SU-DHL-6 (cell line): ENCODE results near the gene SOS1.

ENCODE experiments used
- EZH2phosphoT487 ChIP-seq: fragments of 200-600 bp; sonication (generic), shearing (Covaris generic); conservative IDR thresholded peaks from 2 replicates; pipeline ENCODE4 v1.6.1; 2018; ENCODE audit warnings: mild to moderate bottlenecking, antibody characterized with exemption, low read length, moderate library complexity, mixed read lengths
- TF ChIP-seq, protein P1 (sequence below): fragments of 200-600 bp; sonication (generic); IDR thresholded peaks from one replicate; pipeline ENCODE4 v1.5.1; 2017; ENCODE audit warnings: antibody characterized with exemption, mild to moderate bottlenecking, low read length, moderate library complexity; ENCODE audit not compliant: insufficient read depth, poor library complexity, severe bottlenecking

DNA sequence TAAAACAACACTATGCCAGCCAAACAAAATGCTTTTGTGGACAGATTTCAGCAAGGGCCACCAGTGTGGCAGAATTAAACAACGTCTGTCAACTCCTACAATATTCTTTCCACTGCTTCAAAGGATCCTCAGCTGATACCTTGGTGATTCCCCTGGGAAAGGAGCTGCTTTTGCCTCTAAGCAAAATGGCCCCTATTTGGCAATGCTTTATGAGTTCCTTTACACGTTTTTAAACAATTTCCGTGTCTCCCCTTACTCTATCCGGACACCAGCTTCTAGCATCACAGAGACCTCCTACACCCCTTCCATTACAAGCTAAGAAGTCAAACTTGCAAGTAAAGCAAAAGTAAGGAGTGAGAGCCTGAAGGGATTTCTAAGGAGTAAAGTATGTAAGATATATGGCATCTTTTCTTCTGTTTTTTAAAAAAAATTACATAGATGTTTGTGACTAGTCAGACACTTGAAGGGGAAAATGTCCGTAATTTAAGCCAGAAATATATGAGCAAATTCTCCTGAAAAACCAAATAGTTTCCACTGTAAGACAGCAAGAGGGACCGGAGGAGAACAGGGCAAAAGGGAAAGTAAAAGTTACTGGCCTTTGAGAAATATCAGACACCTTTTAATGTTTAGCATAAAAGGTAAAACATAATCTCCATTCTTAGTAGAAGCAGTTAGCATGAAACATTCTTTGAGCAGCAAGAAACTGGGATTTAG, 1.9 kb downstream of the SOS1 start:
- TF ChIP-seq, protein P1, sequence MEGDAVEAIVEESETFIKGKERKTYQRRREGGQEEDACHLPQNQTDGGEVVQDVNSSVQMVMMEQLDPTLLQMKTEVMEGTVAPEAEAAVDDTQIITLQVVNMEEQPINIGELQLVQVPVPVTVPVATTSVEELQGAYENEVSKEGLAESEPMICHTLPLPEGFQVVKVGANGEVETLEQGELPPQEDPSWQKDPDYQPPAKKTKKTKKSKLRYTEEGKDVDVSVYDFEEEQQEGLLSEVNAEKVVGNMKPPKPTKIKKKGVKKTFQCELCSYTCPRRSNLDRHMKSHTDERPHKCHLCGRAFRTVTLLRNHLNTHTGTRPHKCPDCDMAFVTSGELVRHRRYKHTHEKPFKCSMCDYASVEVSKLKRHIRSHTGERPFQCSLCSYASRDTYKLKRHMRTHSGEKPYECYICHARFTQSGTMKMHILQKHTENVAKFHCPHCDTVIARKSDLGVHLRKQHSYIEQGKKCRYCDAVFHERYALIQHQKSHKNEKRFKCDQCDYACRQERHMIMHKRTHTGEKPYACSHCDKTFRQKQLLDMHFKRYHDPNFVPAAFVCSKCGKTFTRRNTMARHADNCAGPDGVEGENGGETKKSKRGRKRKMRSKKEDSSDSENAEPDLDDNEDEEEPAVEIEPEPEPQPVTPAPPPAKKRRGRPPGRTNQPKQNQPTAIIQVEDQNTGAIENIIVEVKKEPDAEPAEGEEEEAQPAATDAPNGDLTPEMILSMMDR, result no peak
- TF ChIP-seq EZH2phosphoT487, result no peak
